ENCODE measurements around the gene IMMP2L. TPM values are rescaled to one million over a fixed set of nuclear protein-coding genes. Genes with fewer than 3 reads are reported as not detected.

IMMP2L gene
- total RNA-seq, 1 experiment from 2014 or later: 8.8 TPM

DNA sequence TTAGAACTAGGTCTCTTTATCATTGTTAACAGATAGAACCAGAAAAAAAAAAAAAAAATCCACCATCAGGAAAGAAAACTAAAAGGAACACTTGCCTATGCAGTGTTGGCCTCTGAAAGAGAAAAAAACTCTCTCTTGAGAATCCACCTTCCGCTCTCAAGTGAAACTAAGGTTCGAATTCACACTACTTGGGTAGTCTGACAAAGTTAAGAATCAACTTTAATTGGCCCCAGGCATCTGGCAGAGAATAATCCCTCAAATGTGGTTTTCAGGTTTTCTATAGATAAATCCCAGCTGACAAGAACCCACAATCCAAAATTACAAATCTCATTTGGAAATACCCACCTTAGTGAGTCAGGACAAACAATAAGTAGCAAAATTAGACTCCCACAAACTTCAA lies 671.1 kb downstream of the IMMP2L start:
- no TSS peak for BruUV-seq (replicated peaks)
- in situ Hi-C loops (cut with HindIII; ENCODE audit: low pct_unique_long_range_greater_than_20kb, low sequenced_read_pairs): no loop called here
- Histone ChIP-seq H3K36me3 (ENCODE audit: control insufficient read depth, insufficient read depth, low read length) (no peaks in the 10 kb centered on the region), H3K4me1 (ENCODE audit: control insufficient read depth, insufficient read depth, low read length) (no peaks in the 10 kb centered on the region), H3K27ac (ENCODE audit: low read length) (no peak overlapping the region), H3K9me3 (ENCODE audit: control insufficient read depth, insufficient read depth, low read depth, low read length) (no peaks in the 10 kb centered on the region), H3K4me3 (ENCODE audit: low read depth in 2 of 2, low read length in 2 of 2) (no peak overlapping the region), H3K27me3 (ENCODE audit: control insufficient read depth, insufficient read depth, low read length) (no peaks in the 10 kb centered on the region)
- ATAC-seq (no peak), DNase-seq (ENCODE audit: low read depth, low spot score) (no peak)
- intact Hi-C loops (cut with micrococcal nuclease; ENCODE audit: unreplicated experiment): no loop called here
- ChIA-PET CTCF (no interaction called here), POLR2A (no interaction called here)
- TF ChIP-seq POLR2AphosphoS5 (IDR thresholded peaks at IDR 0.05; ENCODE audit: low read depth, low read length) (no peak), TCF7L2 (IDR thresholded peaks at IDR 0.05; ENCODE audit: low read depth, low read length) (no peak), SIN3A (IDR thresholded peaks at IDR 0.05; ENCODE audit: borderline replicate concordance, insufficient read depth, low read depth, low read length) (no peak)
- TF ChIP-seq, protein P1, sequence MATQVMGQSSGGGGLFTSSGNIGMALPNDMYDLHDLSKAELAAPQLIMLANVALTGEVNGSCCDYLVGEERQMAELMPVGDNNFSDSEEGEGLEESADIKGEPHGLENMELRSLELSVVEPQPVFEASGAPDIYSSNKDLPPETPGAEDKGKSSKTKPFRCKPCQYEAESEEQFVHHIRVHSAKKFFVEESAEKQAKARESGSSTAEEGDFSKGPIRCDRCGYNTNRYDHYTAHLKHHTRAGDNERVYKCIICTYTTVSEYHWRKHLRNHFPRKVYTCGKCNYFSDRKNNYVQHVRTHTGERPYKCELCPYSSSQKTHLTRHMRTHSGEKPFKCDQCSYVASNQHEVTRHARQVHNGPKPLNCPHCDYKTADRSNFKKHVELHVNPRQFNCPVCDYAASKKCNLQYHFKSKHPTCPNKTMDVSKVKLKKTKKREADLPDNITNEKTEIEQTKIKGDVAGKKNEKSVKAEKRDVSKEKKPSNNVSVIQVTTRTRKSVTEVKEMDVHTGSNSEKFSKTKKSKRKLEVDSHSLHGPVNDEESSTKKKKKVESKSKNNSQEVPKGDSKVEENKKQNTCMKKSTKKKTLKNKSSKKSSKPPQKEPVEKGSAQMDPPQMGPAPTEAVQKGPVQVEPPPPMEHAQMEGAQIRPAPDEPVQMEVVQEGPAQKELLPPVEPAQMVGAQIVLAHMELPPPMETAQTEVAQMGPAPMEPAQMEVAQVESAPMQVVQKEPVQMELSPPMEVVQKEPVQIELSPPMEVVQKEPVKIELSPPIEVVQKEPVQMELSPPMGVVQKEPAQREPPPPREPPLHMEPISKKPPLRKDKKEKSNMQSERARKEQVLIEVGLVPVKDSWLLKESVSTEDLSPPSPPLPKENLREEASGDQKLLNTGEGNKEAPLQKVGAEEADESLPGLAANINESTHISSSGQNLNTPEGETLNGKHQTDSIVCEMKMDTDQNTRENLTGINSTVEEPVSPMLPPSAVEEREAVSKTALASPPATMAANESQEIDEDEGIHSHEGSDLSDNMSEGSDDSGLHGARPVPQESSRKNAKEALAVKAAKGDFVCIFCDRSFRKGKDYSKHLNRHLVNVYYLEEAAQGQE (IDR thresholded peaks at IDR 0.05; ENCODE audit: insufficient read depth in 1 of 2, low read depth in 2 of 2, low read length in 1 of 2): no peak
- TF ChIP-seq, protein P2, sequence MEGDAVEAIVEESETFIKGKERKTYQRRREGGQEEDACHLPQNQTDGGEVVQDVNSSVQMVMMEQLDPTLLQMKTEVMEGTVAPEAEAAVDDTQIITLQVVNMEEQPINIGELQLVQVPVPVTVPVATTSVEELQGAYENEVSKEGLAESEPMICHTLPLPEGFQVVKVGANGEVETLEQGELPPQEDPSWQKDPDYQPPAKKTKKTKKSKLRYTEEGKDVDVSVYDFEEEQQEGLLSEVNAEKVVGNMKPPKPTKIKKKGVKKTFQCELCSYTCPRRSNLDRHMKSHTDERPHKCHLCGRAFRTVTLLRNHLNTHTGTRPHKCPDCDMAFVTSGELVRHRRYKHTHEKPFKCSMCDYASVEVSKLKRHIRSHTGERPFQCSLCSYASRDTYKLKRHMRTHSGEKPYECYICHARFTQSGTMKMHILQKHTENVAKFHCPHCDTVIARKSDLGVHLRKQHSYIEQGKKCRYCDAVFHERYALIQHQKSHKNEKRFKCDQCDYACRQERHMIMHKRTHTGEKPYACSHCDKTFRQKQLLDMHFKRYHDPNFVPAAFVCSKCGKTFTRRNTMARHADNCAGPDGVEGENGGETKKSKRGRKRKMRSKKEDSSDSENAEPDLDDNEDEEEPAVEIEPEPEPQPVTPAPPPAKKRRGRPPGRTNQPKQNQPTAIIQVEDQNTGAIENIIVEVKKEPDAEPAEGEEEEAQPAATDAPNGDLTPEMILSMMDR (IDR thresholded peaks at IDR 0.05): no peak

DNA sequence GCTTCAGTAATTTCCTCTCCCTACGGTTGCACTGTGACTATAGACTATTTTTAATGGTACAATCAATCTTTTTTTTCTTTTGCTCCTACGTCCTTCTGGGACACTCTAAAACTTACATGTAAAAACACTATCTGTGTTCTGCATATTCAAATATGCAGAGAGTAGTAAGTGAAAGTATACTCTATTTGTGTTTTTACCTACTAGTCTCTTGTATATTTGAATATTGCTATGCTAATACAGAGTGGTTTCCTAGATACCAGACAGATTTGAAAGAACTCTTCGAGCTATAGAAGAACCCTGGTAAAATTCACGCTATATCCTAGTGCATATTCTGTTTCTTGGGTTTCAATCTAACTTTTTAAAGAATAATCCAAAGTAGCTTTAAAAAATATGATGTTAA lies 672.2 kb downstream of the IMMP2L start:
- Histone ChIP-seq H3K27ac (ENCODE audit: low read length) (no peak overlapping the region), H3K4me3 (ENCODE audit: low read depth in 2 of 2, low read length in 2 of 2) (no peak overlapping the region), H3K27me3 (ENCODE audit: control insufficient read depth, insufficient read depth, low read length) (no peaks in the 10 kb centered on the region), H3K36me3 (ENCODE audit: control insufficient read depth, insufficient read depth, low read length) (no peaks in the 10 kb centered on the region), H3K4me1 (ENCODE audit: control insufficient read depth, insufficient read depth, low read length) (no peaks in the 10 kb centered on the region), H3K9me3 (ENCODE audit: control insufficient read depth, insufficient read depth, low read depth, low read length) (no peaks in the 10 kb centered on the region)
- ChIA-PET CTCF (no interaction called here), POLR2A (no interaction called here)
- TF ChIP-seq, protein P1 (IDR thresholded peaks at IDR 0.05; ENCODE audit: insufficient read depth in 1 of 2, low read depth in 2 of 2, low read length in 1 of 2): no peak
- TF ChIP-seq, protein P2 (IDR thresholded peaks at IDR 0.05): no peak
- TF ChIP-seq SIN3A (IDR thresholded peaks at IDR 0.05; ENCODE audit: borderline replicate concordance, insufficient read depth, low read depth, low read length): no peak
- no peak for TF ChIP-seq TCF7L2 (IDR thresholded peaks at IDR 0.05; ENCODE audit: low read depth, low read length)
- TF ChIP-seq POLR2AphosphoS5 (IDR thresholded peaks at IDR 0.05; ENCODE audit: low read depth, low read length): no peak
- in situ Hi-C loops (cut with HindIII; ENCODE audit: low pct_unique_long_range_greater_than_20kb, low sequenced_read_pairs): no loop called here
- no peak for ATAC-seq
- intact Hi-C loops (cut with micrococcal nuclease; ENCODE audit: unreplicated experiment): no loop called here
- DNase-seq (ENCODE audit: low read depth, low spot score): no peak
- BruUV-seq (replicated peaks): no TSS peak
